NB4 (cell line): ENCODE measurements around the gene AP4M1.

Experiments
- CTCF ChIP-seq: IDR thresholded peaks from one replicate; pipeline ENCODE4 v1.5.1; 2012; ENCODE audit warnings: low read depth, low read length
- MYC ChIP-seq: IDR thresholded peaks from 2 replicates; pipeline ENCODE4 v1.6.1; 2011; ENCODE audit warnings: low read depth, low read length
- POLR2A ChIP-seq: IDR thresholded peaks from 2 replicates; pipeline ENCODE4 v1.6.1; 2011; ENCODE audit warnings: mild to moderate bottlenecking; ENCODE audit not compliant: insufficient read length; ENCODE audit errors: extremely low read depth
- TF ChIP-seq, protein P1 (sequence below): IDR thresholded peaks from 2 replicates; pipeline ENCODE4 v1.6.1; 2011; ENCODE audit warnings: low read depth, low read length

DNA sequence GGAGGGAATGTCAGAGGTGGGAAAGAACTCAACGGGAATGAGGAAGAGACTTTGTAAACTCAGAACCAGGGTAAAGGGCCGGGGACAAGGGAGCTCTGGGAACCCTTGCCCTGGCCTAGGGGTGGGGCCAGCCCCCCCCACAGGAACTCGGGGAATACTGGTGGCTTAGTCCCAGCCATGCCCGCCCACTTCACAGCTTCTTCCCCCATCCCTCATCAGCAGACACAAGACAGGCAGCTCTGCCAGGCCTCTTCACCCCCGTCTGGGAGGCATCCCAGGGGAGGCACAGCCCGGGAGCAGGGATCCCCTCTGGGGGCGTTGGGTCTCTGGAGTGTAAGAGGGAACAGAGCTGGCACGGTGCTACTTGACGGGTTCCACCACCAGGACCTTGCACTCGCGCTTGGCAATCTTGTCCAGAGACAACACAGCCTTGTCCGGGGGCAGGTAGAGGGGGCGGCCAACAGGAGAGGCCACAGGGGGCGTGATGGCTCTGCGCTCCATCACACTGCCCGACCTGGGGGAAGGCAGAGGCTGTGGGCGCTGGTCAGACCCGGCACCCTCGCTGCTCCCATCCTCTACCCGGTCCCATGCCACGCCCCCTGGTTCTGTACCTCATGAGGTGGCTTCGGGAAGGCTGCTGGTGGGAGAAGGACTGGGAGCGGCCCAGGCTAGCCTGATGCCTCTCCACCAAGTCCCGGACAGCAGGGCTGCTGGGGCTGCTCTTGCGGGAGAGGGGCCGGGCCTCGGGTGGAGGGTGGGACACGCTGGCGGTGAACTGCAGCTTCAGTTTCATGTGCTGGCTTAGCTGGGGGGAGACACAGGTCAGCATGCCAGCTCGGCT, 53.4 kb downstream of the AP4M1 start:
- TF ChIP-seq, protein P1, sequence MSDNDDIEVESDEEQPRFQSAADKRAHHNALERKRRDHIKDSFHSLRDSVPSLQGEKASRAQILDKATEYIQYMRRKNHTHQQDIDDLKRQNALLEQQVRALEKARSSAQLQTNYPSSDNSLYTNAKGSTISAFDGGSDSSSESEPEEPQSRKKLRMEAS, result no peak
- no peak for TF ChIP-seq CTCF
- no peak for TF ChIP-seq POLR2A
- TF ChIP-seq MYC, result no peak
